Left cardiac atrium (tissue), 4 donors: ENCODE data around the gene MYO5A. TPM values are rescaled to one million over a fixed set of nuclear protein-coding genes. Genes with fewer than 3 reads are reported as not detected.
"Not testable (repeated sequence)": the region's sequence is repeated elsewhere in the genome, so short reads cannot be mapped to it uniquely, and the experiment has no call there.

Source experiments
- ATAC-seq, 2 donors: fragments of 200-7000 bp; cut with Tn5 transposase; one replicate each; pipeline ENCODE4 v1.9.1; 2020; ENCODE audit warnings: mild to moderate bottlenecking in 2 of 2, moderate library complexity in 2 of 2
- DNase-seq: peaks from one replicate; pipeline ENCODE4 v3.0.0-alpha.2; 2020
- intact Hi-C, 2 donors: fragments of 100-400 bp; cut with DNase I; formaldehyde crosslinking; loops; one replicate each; pipeline versions ENCODE4 v1.14.1 to v1.15.1; 2022 to 2023
- total RNA-seq, 2 donors: library from RNA; stranded (reverse); fragmentation: NEBNext Ultra II Directional; extraction: Animal tissue kit (Norgen Biotek cat#: 25700); gene quantifications; one replicate each; pipeline ENCODE4 v1.2.1, GENCODE V29; 2021
- donor health status: DM: no; HTN: yes; CAD: no.
- donor health status: DM: no; HTN: yes; CAD: no; lungs with severe emphysema.
- donor health status: DM: yes; HTN: yes; CAD: no.
- donor health status: Dilated cardiomyopathy.

MYO5A gene
- total RNA-seq, 2 donors from 2014 or later = 18.1 to 19.4 TPM

DNA sequence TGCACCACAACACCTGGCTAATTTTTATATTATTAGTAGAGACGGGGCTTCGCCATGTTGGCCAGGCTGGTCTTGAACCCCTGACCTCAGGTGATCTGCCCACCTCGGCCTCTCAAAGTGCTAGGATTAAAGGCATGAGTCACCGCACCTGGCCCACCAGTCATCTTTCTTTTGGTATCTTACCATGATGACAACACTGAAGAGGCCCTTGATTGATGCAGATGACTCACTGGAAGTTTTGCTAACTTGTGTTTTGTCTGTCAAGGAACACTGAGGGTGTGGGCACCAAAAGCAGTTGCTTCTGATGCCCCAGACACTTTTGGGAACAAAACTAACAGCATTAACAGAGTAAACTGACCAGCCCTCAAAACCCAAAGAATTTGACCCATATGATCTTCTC, 88.3 kb downstream of the MYO5A start:
- DNase-seq (no peak), ATAC-seq (peak in 1 of 2 donors; percentile 69)
- intact Hi-C loops = no loop called here

- DNase-seq = no peak
- intact Hi-C loops = no loop called here
Measured at GRCh38 chr15:52439470-52439869, 89.2 kb downstream of the MYO5A start.

DNA sequence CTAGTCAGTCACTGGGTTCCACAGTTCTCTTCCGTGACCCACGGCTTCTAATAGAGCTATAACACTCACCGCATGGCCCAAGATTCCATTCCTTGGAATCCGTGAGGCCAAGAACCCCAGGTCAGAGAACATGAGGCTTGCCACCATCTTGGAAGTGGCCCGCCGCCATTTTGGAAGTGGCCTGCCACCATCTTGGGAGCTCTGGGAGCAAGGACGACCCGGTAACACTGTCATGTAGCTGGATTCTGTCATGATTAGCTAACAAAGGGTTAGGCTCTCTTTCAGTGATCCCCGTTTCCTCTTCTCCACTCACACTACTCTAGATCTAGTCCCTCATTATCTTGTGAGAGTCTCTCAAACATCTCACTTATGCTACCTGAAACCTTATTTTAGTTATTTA, 89.6 kb downstream of the MYO5A start:
- intact Hi-C loops, DNase-seq, ATAC-seq: not testable (repeated sequence)

More at GRCh38 chr15:52439470-52439869, 89.2 kb downstream of the MYO5A start:
- no peak for ATAC-seq

DNA sequence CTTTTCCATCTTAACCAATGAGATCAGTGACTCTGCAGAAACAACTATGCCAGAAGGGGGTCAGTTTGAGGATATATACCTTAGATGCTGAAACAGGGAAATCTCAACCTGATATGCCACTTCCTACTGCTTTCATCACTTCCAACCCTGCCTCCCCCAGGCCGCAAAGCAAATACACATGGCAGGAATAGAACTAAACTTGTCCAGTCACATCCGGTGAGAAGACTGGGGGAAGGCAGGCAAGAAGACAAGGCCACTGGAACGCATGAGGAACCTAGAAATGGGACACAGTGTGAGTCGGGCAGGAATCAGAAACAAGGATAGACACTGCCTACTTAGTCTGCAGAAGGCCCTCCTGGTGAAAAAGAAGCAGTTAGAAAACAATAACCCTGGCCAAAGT, 90.6 kb downstream of the MYO5A start:
- ATAC-seq = peak in 1 of 2 donors; percentile 30

GRCh38 chr15:52437646-52438045, 91.0 kb downstream of the MYO5A start:
- ATAC-seq (no peak), DNase-seq (no peak)
- intact Hi-C loops = no loop called here

More for the DNA sequence above, 90.6 kb downstream of the MYO5A start:
- DNase-seq = no peak
- intact Hi-C loops = no loop called here

DNA sequence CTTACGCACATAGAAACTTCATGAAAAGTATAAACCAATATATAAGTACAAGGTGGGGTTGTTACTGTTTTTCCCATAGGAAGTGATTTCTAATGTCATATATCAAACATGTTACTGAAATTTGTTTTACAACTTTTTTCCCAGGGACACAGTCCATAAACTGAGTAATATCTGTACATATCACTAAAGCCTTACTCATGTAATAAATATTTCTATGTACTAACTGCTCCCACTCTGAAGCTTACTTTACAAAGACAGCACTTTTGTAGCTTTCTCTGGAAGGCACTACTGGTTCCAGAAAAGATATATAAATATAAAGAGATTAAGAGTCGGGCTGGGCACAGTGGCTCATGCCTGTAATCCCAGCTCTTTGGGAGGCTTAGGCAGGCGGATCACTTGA, 91.7 kb downstream of the MYO5A start:
- intact Hi-C loops = no loop called here
- DNase-seq (no peak), ATAC-seq (no peak)

GRCh38 chr15:52434885-52435284, 93.8 kb downstream of the MYO5A start:
- no peak for ATAC-seq
- no peak for DNase-seq
- intact Hi-C loops = no loop called here

DNA sequence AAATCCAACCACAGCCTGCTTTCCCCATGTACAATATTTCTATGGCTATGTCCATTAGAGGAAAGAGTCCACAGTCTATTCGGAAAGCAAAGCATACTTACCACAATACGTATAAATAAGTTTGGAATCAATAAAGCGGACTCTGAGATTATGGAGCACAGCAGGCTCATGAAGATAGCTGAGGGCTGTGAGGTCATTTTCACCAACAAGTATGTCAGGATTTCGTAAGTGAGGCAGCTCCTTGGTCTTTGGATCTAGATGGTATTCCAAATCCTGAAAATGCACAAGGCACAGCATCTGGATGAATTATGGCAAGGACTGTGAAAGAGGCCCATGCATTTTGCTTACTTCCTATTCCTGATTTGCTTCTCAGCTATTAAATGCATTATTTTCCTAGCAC, 100.4 kb downstream of the MYO5A start:
- intact Hi-C loops = no loop called here
- DNase-seq (no peak), ATAC-seq (peak; percentile 35 to 53)

DNA sequence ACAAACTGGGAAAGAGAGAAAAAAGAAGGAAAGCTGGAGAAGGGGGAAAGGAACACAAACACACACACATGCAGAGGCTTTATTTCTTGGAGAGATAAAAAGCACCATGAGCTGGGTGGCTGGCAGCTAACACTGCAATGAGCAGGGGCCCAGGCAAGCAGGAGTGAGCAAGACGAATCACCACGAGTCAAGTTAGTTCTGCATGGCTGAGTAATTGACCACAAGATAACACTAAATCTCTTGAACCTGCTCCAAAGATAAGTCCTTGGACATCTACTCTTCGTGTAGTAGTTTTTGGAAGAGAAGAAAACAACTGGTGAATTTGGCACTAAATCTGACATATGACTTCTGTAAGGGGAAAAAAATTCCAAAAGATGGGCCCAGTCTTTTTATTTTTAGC, 100.9 kb downstream of the MYO5A start:
- peak; percentile 80 to 99 for ATAC-seq
- peak; percentile 44 for DNase-seq
- intact Hi-C loops = no loop called here

GRCh38 chr15:52424856-52425431, 103.7 kb downstream of the MYO5A start:
- intact Hi-C loops = no loop called here
- ATAC-seq = no peak
- DNase-seq = no peak

GRCh38 chr15:52423852-52424251, 104.8 kb downstream of the MYO5A start:
- ATAC-seq (no peak), DNase-seq (no peak)
- intact Hi-C loops = no loop called here

DNA sequence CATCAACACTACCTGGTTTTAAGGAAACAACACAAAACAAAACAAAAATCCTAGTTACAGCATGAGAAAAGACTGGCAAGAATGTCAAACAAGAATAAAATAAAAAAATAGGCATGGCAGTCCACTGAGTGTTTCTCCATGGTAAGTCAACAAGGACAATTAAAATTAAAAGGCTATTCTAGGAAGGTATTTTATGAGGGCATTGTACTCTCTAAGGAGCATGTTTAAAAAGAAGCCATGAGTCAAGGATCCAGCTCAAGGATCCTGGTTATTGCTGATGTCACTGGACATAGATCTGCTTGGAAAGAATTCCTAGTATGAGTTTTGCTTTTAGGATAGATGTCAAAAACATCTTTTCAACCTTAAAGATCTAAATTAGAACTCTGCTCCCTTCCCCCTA, 106.7 kb downstream of the MYO5A start:
- DNase-seq (no peak), ATAC-seq (no peak)
- intact Hi-C loops = no loop called here

DNA sequence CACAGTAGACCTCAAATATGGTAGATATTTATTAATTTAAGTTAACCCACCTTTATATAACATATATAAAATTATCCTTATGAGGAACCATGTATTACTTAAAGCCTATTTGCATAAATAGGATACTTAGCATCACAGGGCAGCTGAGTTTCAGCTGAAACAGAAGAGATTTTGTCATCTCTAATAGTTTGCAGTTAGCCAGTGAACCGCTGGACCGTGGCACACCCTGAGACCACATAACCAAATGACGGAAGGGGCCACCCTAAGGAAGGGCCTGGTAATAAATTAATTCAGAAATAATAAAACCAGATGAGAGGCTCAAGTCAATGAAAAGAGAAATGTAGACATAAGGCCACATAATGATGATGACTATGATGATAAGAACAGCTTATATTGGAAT, 107.7 kb downstream of the MYO5A start:
- DNase-seq (no peak), ATAC-seq (no peak)
- intact Hi-C loops = no loop called here

DNA sequence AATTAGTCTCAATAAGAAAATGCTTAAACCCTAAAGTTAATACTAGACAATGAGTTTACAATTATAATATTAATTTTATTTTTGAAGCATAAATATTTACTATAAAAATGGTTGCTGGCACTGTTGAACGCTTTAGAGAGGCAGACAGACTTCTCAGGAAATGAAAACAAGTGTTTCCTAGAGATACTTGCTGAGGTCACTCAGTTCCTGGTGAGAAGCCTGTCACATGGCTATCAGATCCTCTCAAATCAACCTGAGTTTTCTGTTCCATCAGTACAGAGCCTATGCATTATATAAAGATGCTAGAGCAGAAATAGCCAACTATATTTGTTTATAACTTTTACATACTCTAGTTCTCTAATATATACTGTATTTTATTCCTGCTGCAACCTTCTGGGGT, 109.2 kb downstream of the MYO5A start:
- intact Hi-C loops = no loop called here
- no peak for DNase-seq
- no peak for ATAC-seq

DNA sequence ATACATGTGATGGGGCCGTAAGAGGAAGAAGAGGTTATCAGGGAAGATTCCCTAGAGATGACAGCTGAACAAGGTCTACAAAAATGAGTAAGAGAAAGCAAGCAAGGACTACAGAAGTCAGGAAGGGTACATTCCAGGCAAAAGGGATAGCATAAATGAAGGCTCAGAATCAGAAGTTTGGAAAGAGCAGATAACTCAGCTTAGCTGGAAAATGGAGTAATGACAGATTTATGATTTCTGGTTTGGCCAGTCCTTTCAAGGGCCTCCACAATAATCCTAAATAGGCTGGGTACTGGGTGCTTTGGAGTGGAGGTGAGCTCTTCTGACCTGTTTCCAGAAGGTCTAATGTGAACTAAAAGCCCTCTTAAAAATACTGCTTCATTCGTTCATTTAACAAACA, 110.7 kb downstream of the MYO5A start:
- no peak for ATAC-seq
- DNase-seq = no peak
- intact Hi-C loops = no loop called here

GRCh38 chr15:52417521-52417920, 111.2 kb downstream of the MYO5A start:
- DNase-seq (no peak), ATAC-seq (peak in 1 of 2 donors; percentile 44)
- intact Hi-C loops = no loop called here

GRCh38 chr15:52416566-52416965, 112.1 kb downstream of the MYO5A start:
- ATAC-seq, intact Hi-C loops, DNase-seq: not testable (repeated sequence)

DNA sequence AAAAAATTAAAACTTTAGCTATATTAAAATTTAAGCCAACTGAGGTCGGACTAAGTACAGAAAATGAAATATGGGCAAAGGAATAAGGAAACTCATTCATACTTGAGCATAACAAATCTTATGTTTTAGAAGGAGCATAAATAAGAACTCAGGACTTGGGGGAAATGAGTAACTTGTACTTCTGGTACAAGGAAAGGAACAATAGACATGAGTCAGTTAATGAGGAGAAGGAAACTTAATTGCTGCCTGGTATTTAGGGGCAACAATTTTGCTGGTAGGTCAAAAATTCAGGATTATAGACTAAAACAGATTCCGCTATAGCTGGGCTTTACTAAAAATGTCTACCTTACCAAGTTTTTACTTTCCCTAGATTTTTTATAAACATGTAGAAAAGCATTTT, 113.1 kb downstream of the MYO5A start:
- DNase-seq (no peak), ATAC-seq (no peak)
- intact Hi-C loops = no loop called here

GRCh38 chr15:52414936-52415335, 113.7 kb downstream of the MYO5A start:
- DNase-seq (no peak), ATAC-seq (no peak)
- intact Hi-C loops = no loop called here

DNA sequence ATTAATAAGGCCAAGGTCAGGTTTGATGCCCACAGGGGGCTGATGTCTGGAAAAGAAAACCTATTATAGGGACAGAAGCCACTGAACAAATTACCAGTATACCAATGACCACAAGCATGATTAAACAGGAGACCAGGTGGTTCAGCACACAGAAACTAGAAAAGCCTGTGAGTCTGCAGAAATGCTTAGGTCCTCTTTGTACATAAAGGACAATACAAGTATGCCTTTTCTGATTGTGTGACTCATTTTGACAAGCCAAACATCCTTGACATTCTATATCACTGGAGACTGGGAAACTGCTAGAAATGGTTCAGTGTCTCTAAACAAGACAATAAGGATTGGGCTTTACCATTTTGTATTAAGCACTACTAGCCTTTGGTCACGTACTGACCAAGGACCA, 119.9 kb downstream of the MYO5A start:
- intact Hi-C loops = no loop called here
- ATAC-seq = no peak

DNA sequence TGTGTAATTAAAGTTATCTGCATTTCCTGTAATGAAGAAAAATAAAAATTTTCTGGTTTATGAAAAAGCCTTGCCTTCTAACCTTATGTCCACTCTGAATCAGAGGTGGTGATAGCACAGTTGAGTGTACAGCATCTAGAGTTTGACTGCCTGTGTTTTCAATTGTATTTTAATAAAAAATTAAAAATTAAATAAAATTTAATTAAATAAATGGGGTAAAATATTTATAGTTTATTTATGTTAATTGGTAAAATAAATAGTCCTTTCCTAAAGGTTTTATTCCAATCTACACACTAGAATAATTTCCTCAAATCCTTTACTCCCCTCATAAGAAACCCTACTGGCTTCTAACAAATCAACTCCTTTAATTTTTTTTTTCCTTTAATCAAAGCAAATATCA, 121.3 kb downstream of the MYO5A start:
- DNase-seq (no peak), ATAC-seq (no peak)
- intact Hi-C loops = no loop called here

More for the DNA sequence above, 119.9 kb downstream of the MYO5A start:
- DNase-seq = no peak

GRCh38 chr15:52406601-52407000, 122.1 kb downstream of the MYO5A start:
- ATAC-seq (no peak), DNase-seq (no peak)
- intact Hi-C loops = no loop called here
